Karpas-422 (cell line): ENCODE measurements around the gene ICA1L. TPM values are rescaled to one million over a fixed set of nuclear protein-coding genes. Genes with fewer than 3 reads are reported as not detected.
"Not testable (repeated sequence)": the region's sequence is repeated elsewhere in the genome, so short reads cannot be mapped to it uniquely, and the experiment has no call there.

Source experiments
- DNase-seq: peaks from one replicate; pipeline ENCODE4 v3.0.0-alpha.2; 2015
- H2AFZ ChIP-seq: fragments of 200-600 bp; sonication (generic); 2 replicates; pipeline ENCODE4 v1.6.1; 2014; ENCODE audit warnings: antibody characterized with exemption, low read length, mixed read lengths
- H3K27ac ChIP-seq: fragments of 200-600 bp; sonication (generic); 2 replicates; pipeline ENCODE4 v1.5.1; 2014; ENCODE audit warnings: mild to moderate bottlenecking, low read length, moderate library complexity
- H3K27me3 ChIP-seq: fragments of 200-600 bp; sonication (generic); 2 replicates; pipeline ENCODE4 v1.6.1; 2014; ENCODE audit warnings: low read length, mixed read lengths
- H3K36me3 ChIP-seq: fragments of 200-600 bp; sonication (generic); 2 replicates; pipeline ENCODE4 v1.6.1; 2014; ENCODE audit warnings: low read length, mixed read lengths; ENCODE audit not compliant: insufficient read depth
- H3K4me1 ChIP-seq: fragments of 200-600 bp; sonication (generic); 2 replicates; pipeline ENCODE4 v1.6.1; 2014; ENCODE audit warnings: mild to moderate bottlenecking, low read length, mixed read lengths
- H3K4me2 ChIP-seq: fragments of 200-600 bp; sonication (generic); 2 replicates; pipeline ENCODE4 v1.6.1; 2014; ENCODE audit warnings: low read length, low read depth, mild to moderate bottlenecking; ENCODE audit not compliant: poor library complexity, severe bottlenecking
- H3K4me3 ChIP-seq: fragments of 200-600 bp; sonication (generic); 2 replicates; pipeline ENCODE4 v1.5.1; 2014; ENCODE audit warnings: mild to moderate bottlenecking, antibody characterized with exemption, low read length, mixed read lengths
- H3K79me2 ChIP-seq: fragments of 200-600 bp; sonication (generic); 2 replicates; pipeline ENCODE4 v1.6.1; 2014; ENCODE audit warnings: mild to moderate bottlenecking, low read length, mixed read lengths
- H3K9ac ChIP-seq: fragments of 200-600 bp; sonication (generic); 2 replicates; pipeline ENCODE4 v1.6.0; 2014; ENCODE audit warnings: low read length
- H3K9me2 ChIP-seq: fragments of 200-600 bp; sonication (generic), shearing (Covaris generic); replicated peaks from 2 replicates; pipeline ENCODE4 v1.6.0; 2014; ENCODE audit warnings: mild to moderate bottlenecking, low read length, moderate library complexity; ENCODE audit not compliant: insufficient read depth
- H3K9me3 ChIP-seq: fragments of 300-700, 200-600 bp; sonication (generic); 2 replicates; pipeline ENCODE4 v1.6.1; 2014; ENCODE audit warnings: low read length, mixed read lengths
- H4K20me1 ChIP-seq: fragments of 200-600 bp; sonication (generic); 2 replicates; pipeline ENCODE4 v1.6.1; 2014; ENCODE audit warnings: mild to moderate bottlenecking, antibody characterized with exemption, low read length, low read depth; ENCODE audit not compliant: insufficient read depth
- total RNA-seq: library from RNA; depleted of rRNA; stranded (reverse); fragments of >200 nt; shearing (Covaris generic); gene quantifications from 2 replicates; pipeline ENCODE4 v1.2.3, GENCODE V29; 2014; ENCODE audit warnings: low replicate concordance

ICA1L gene
- total RNA-seq, 1 experiment from 2014 or later, result 13.2 TPM

DNA sequence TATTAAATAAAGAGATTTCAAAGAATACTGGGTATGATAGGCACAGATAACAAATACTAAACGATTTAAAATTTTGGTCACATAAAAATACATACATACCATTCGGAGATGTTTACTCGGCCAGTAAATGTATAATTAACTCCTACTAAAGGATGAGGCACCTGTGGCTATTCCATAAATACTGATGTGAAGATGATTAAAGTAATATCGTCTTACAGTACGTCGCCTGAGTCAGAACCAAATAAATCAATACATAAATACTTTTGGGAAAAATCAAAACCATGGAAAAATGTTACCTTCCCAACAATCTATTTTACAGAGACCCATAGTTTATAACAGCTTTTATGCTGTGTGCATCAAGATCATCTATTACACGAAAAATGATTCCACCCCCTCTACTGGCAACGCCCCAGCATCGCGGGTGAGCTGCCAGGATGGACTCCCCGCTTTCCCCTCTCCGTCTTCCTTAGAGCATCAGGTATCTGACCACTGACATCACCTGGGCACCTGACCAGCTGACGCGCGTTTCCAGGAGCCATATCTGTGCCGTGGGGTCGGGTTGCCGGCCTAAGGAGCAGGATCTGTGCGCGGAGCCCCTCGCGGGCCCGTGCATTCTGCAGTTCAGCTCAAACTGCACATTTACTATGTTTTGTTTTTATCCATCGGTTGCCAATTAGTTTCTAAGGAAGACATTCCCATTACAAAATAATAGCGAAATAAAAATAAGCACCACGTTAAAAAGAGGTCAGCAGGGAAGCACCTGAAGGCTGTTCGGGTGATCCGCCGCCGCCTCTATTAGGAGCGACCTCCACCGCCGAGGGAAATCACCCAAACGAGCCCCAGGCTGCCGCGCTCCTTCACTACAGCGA is 901 bp downstream of the ICA1L start:
- Histone ChIP-seq H3K9ac (peak overlapping the region; percentile 79), H3K9me2 (no peaks in the 10 kb centered on the region), H3K9me3 (no peaks in the 10 kb centered on the region), H3K79me2 (peaks cover 10% of the 10 kb centered on the region; the same call in 1 of the 2 replicates), H3K4me1 (peaks cover 20% of the 10 kb centered on the region), H3K4me2 (peak overlapping the region; percentile 89), H3K4me3 (peak overlapping the region; percentile 85), H3K27me3 (no peaks in the 10 kb centered on the region), H3K36me3 (no peaks in the 10 kb centered on the region), H2AFZ (peak overlapping the region; percentile 91), H4K20me1 (no peaks in the 10 kb centered on the region), H3K27ac (peak overlapping the region; percentile 68)
- DNase-seq, result peak; percentile 91

DNA sequence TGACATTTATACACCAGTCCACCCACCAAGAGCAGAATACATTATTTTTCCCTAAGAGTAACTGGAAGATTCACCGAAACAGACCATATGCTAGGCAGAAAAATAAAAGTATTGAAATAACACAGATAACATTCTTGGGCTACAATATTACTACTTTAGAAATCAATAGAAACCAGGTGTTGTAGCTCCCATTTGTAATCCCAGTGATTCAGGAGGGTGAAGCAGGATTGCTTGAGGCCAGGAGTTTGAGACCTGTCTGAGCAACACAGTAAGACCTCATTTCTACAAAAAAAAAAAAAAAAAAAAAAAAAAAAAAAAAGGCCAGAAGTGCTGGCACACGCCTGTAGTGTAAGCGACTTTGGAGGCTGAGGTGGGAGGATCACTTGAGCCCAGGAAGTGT is 9.6 kb downstream of the ICA1L start:
- Histone ChIP-seq H3K4me3 (no peak overlapping the region), H3K27ac (no peak overlapping the region), H3K4me1 (no peaks in the 10 kb centered on the region), H3K9ac (no peak overlapping the region), H4K20me1 (no peaks in the 10 kb centered on the region), H2AFZ (no peak overlapping the region), H3K79me2 (0 out of 2 replicates have a peak, but pooled peaks cover 3% of the 10 kb centered on the region), H3K4me2 (no peak overlapping the region), H3K36me3 (no peaks in the 10 kb centered on the region), H3K27me3 (no peaks in the 10 kb centered on the region), H3K9me2 (no peaks in the 10 kb centered on the region), H3K9me3 (0 out of 2 replicates have a peak, but pooled peaks cover 4% of the 10 kb centered on the region)
- no peak for DNase-seq

DNA sequence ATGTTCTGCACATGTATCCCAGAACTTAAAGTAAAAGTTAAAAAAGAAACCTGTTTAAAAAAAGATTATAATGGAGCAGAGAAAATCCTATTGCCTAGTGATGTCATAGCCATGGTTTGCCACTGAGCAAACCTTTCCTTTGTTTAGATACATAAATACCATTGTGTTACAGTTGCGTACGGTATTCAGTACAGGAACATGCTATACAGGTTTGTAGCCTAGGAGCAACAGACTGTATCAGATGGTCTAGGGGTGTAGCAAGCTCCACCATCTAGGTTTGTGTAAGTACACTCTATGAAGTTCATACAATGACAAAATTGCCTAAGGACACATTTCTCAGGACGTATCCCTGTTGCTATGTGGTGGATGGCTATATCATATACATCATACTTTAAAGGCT is 13.0 kb downstream of the ICA1L start:
- Histone ChIP-seq H3K27me3 (no peaks in the 10 kb centered on the region), H3K36me3 (no peaks in the 10 kb centered on the region), H3K9me2 (no peaks in the 10 kb centered on the region), H2AFZ (no peak overlapping the region), H3K4me3 (no peak overlapping the region), H3K9me3 (0 out of 2 replicates have a peak, but pooled peaks cover 4% of the 10 kb centered on the region), H3K9ac (no peak overlapping the region), H4K20me1 (no peaks in the 10 kb centered on the region), H3K79me2 (0 out of 2 replicates have a peak, but pooled peaks cover 3% of the 10 kb centered on the region), H3K4me1 (no peaks in the 10 kb centered on the region), H3K4me2 (no peak overlapping the region), H3K27ac (no peak overlapping the region)
- DNase-seq, result no peak

DNA sequence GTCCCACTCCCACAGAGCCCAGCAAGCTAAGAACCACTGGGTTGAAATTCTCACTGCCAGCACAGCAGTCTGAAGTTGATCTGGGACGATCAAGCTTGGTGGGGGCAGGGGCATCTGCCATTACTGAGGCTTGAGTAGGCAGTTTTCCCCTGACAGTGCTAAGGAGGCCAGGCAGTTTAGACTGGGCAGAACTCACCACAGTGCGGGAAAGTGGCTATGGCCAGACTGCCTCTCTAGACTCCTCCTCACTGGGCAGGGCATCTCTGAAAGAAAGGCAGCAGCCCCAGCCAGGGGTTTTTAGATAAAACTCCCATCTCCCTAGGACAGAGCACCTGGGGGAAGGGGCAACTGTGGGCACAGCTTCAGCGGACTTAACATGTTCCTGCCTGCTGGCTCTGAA is 22.2 kb downstream of the ICA1L start:
- not testable (repeated sequence) for H2AFZ ChIP-seq, H3K36me3 ChIP-seq, H3K27ac ChIP-seq, DNase-seq, H3K27me3 ChIP-seq, H3K9me2 ChIP-seq, H3K4me1 ChIP-seq, H3K9me3 ChIP-seq, H3K9ac ChIP-seq, H3K79me2 ChIP-seq, H4K20me1 ChIP-seq, H3K4me3 ChIP-seq, H3K4me2 ChIP-seq

DNA sequence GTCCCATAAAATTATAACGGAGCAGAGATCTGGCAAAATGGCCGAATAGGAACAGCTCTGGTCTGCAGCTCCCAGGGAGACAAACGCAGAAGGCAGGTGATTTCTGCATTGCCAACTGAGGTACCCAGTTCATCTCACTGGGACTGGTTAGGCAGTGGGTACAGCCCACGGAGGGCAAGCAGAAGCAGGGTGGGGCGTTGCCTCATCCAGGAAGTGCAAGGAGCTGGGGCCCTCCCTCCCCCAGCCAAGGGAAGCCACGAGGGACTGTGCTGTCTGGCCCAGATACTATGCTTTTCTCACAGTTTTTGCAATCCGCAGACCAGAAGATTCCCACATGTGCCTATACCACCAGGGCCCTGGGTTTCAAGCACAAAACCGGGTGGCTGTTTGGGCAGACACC is 22.8 kb downstream of the ICA1L start:
- Histone ChIP-seq H3K9ac (no peak overlapping the region), H3K36me3 (no peaks in the 10 kb centered on the region; the same call in 1 of the 2 replicates), H3K27me3 (no peaks in the 10 kb centered on the region), H3K4me2 (no peak overlapping the region), H3K9me3 (peaks cover 6% of the 10 kb centered on the region), H3K27ac (no peak overlapping the region), H3K9me2 (no peaks in the 10 kb centered on the region), H3K4me1 (peaks cover 5% of the 10 kb centered on the region), H3K4me3 (no peak overlapping the region), H4K20me1 (no peaks in the 10 kb centered on the region), H3K79me2 (0 out of 2 replicates have a peak, but pooled peaks cover 2% of the 10 kb centered on the region), H2AFZ (no peak overlapping the region)
- DNase-seq, result no peak

DNA sequence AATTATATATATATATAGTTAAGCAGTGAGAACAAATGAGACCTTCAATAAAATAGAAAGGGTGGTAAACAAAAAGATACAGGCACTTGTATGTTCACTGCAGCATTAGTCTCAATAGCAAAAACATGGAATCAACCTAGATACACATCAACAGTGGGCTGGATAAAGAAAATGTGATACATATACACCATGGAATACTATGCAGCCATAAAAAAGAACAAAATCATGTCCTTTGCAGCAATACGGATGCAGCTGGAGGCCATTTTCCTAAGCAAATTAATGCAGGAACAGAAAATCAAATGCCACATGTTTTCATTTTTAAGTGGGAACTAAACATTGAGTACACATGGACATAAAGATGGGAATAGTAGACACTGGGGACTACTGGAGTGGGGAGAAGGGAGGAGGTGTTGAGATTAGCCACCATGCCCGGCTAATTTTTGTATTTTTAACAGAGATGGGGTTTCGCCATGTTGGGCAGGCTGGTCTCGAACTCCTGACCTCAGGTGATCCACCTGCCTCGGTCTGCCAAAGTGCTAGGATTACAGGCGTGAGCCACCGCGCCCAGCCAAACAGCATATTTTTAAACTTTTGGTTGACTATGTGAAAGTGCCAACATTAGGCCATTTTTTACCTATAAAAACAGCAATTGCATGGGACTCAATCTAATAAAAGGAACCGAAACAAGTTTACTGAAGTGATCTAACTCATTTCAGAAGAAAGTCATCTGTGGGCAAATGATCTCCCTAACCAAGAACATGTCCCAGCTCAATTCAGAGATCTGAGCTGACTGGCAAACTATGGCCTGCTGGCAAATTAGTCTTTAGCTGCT is 23.7 kb downstream of the ICA1L start:
- 0 out of 2 replicates have a peak, but pooled peaks cover 2% of the 10 kb centered on the region for H3K79me2 ChIP-seq
- peak overlapping the region; percentile 15 for H3K4me2 ChIP-seq
- no peaks in the 10 kb centered on the region for H4K20me1 ChIP-seq
- H3K4me1 ChIP-seq, result peaks cover 5% of the 10 kb centered on the region
- peak; percentile 55 for DNase-seq
- no peak overlapping the region for H3K9ac ChIP-seq
- no peak overlapping the region for H3K4me3 ChIP-seq
- no peaks in the 10 kb centered on the region for H3K27me3 ChIP-seq
- no peaks in the 10 kb centered on the region for H3K9me2 ChIP-seq
- H3K27ac ChIP-seq, result no peak overlapping the region
- no peak overlapping the region for H2AFZ ChIP-seq
- no peaks in the 10 kb centered on the region; the same call in 1 of the 2 replicates for H3K36me3 ChIP-seq
- H3K9me3 ChIP-seq, result peaks cover 15% of the 10 kb centered on the region

DNA sequence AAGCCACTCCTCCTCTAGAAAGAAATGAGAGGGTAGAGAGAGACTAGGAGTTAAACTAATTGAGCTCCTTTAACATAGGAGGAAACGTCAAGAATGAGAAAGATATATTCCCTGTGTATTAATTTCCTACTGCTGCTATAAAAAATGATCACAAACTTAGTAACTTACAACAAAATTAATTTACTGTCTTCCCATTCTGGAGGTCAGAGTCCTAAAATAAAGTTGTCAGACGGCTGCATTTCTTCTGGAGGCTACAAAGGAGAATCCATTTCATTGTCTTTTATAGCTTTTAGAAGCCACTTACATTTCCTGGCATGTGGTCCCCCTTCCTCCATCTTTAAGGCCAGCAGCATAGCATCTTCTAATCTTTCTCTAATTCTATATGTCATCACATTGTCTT is 26.9 kb downstream of the ICA1L start:
- no peak overlapping the region for H2AFZ ChIP-seq
- no peak overlapping the region for H3K4me2 ChIP-seq
- no peak overlapping the region for H3K27ac ChIP-seq
- 0 out of 2 replicates have a peak, but pooled peaks cover 2% of the 10 kb centered on the region for H3K79me2 ChIP-seq
- no peak overlapping the region for H3K4me3 ChIP-seq
- DNase-seq, result no peak
- no peaks in the 10 kb centered on the region for H4K20me1 ChIP-seq
- no peaks in the 10 kb centered on the region; the same call in 1 of the 2 replicates for H3K36me3 ChIP-seq
- no peaks in the 10 kb centered on the region for H3K27me3 ChIP-seq
- H3K9ac ChIP-seq, result no peak overlapping the region
- no peaks in the 10 kb centered on the region for H3K9me2 ChIP-seq
- peaks cover 5% of the 10 kb centered on the region for H3K4me1 ChIP-seq
- H3K9me3 ChIP-seq, result peaks cover 25% of the 10 kb centered on the region

DNA sequence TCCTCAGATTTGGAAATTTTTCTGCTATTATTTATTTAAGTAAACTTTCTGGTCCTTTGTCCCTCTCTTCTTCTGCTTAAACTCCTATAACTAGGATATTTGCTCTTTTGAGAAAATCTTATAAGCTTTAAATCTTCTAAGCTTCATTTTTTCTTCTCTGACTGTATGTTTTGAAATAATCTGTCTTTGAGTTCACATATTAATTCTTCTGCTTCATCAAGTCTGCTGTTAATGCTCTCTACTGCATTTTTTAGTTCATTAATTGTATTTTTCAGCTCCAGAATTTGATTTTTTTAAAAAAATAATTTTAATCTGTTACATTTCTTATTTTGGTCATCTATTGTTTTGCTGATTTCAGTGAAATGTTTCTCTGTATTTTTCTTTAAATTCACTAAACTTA is 28.9 kb downstream of the ICA1L start:
- Histone ChIP-seq H3K9me3 (peaks cover 25% of the 10 kb centered on the region), H3K4me2 (no peak overlapping the region), H3K4me3 (no peak overlapping the region), H3K4me1 (no peaks in the 10 kb centered on the region), H3K27me3 (no peaks in the 10 kb centered on the region), H4K20me1 (no peaks in the 10 kb centered on the region), H3K27ac (no peak overlapping the region), H3K9me2 (no peaks in the 10 kb centered on the region), H3K36me3 (no peaks in the 10 kb centered on the region; the same call in 1 of the 2 replicates), H3K79me2 (0 out of 2 replicates have a peak, but pooled peaks cover 2% of the 10 kb centered on the region), H3K9ac (no peak overlapping the region), H2AFZ (no peak overlapping the region)
- no peak for DNase-seq
